Measurements from ENCODE around the gene C17orf113.

DNA sequence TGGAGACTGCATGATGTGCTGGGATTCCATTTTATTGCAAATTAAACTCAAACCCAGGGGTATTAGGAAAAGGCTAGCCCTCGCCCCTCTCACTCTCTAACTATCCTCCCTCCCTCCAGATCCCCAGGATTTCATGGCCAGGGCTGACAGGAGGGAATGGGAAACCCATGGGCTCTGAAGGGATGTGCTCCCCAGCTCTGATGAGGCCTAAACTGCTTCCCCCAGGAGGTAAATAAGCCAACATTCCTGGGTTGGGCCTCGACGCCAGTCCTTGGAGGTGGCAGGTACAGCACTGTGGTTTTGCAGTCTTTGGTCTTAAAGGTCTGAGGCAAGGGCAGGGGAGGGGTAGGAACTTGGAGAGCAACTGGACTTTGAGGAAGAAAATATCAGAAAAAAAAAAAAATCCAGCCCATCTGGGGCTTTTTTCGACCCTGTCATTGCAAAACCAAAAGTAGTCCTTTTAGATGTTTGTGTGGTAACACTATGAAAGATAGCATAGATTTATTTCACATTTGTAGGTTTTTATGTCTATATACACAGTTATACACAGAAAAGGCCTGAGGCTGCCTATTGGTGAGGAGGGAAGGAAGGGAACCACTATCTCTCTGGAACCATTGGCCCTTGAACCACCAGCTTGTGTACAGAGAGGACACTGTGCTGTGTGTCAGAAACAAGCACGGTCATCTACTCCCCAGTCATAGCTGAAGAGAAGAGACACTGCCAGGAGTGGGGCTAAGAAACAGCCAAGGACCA, 12.0 kb downstream of the C17orf113 start:
- TF ChIP-seq, protein P1, sequence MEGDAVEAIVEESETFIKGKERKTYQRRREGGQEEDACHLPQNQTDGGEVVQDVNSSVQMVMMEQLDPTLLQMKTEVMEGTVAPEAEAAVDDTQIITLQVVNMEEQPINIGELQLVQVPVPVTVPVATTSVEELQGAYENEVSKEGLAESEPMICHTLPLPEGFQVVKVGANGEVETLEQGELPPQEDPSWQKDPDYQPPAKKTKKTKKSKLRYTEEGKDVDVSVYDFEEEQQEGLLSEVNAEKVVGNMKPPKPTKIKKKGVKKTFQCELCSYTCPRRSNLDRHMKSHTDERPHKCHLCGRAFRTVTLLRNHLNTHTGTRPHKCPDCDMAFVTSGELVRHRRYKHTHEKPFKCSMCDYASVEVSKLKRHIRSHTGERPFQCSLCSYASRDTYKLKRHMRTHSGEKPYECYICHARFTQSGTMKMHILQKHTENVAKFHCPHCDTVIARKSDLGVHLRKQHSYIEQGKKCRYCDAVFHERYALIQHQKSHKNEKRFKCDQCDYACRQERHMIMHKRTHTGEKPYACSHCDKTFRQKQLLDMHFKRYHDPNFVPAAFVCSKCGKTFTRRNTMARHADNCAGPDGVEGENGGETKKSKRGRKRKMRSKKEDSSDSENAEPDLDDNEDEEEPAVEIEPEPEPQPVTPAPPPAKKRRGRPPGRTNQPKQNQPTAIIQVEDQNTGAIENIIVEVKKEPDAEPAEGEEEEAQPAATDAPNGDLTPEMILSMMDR (IDR thresholded peaks at IDR 0.05; ENCODE audit: low read depth, low read length, missing input control) = no peak
- TF ChIP-seq, protein P2, sequence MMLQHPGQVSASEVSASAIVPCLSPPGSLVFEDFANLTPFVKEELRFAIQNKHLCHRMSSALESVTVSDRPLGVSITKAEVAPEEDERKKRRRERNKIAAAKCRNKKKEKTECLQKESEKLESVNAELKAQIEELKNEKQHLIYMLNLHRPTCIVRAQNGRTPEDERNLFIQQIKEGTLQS (IDR thresholded peaks at IDR 0.05) = no peak
- TF ChIP-seq SP1 (IDR thresholded peaks at IDR 0.05) (no peak), YY1 (IDR thresholded peaks at IDR 0.05) (no peak), JUND (IDR thresholded peaks at IDR 0.05) (no peak), EGR1 (IDR thresholded peaks at IDR 0.05; ENCODE audit: low read depth in 2 of 2) (no peak), GABPA (IDR thresholded peaks at IDR 0.05 in 1 of 2, conservative IDR thresholded peaks at IDR 0.05 in 1 of 2) (no peak), RAD21 (IDR thresholded peaks at IDR 0.05) (no peak), FOXA1 (IDR thresholded peaks at IDR 0.05) (no peak)
- TF ChIP-seq, protein P3, sequence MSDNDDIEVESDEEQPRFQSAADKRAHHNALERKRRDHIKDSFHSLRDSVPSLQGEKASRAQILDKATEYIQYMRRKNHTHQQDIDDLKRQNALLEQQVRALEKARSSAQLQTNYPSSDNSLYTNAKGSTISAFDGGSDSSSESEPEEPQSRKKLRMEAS (IDR thresholded peaks at IDR 0.05) = no peak
- TF ChIP-seq, protein P4, sequence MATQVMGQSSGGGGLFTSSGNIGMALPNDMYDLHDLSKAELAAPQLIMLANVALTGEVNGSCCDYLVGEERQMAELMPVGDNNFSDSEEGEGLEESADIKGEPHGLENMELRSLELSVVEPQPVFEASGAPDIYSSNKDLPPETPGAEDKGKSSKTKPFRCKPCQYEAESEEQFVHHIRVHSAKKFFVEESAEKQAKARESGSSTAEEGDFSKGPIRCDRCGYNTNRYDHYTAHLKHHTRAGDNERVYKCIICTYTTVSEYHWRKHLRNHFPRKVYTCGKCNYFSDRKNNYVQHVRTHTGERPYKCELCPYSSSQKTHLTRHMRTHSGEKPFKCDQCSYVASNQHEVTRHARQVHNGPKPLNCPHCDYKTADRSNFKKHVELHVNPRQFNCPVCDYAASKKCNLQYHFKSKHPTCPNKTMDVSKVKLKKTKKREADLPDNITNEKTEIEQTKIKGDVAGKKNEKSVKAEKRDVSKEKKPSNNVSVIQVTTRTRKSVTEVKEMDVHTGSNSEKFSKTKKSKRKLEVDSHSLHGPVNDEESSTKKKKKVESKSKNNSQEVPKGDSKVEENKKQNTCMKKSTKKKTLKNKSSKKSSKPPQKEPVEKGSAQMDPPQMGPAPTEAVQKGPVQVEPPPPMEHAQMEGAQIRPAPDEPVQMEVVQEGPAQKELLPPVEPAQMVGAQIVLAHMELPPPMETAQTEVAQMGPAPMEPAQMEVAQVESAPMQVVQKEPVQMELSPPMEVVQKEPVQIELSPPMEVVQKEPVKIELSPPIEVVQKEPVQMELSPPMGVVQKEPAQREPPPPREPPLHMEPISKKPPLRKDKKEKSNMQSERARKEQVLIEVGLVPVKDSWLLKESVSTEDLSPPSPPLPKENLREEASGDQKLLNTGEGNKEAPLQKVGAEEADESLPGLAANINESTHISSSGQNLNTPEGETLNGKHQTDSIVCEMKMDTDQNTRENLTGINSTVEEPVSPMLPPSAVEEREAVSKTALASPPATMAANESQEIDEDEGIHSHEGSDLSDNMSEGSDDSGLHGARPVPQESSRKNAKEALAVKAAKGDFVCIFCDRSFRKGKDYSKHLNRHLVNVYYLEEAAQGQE (IDR thresholded peaks at IDR 0.05) = no peak
- TF ChIP-seq, protein P5, sequence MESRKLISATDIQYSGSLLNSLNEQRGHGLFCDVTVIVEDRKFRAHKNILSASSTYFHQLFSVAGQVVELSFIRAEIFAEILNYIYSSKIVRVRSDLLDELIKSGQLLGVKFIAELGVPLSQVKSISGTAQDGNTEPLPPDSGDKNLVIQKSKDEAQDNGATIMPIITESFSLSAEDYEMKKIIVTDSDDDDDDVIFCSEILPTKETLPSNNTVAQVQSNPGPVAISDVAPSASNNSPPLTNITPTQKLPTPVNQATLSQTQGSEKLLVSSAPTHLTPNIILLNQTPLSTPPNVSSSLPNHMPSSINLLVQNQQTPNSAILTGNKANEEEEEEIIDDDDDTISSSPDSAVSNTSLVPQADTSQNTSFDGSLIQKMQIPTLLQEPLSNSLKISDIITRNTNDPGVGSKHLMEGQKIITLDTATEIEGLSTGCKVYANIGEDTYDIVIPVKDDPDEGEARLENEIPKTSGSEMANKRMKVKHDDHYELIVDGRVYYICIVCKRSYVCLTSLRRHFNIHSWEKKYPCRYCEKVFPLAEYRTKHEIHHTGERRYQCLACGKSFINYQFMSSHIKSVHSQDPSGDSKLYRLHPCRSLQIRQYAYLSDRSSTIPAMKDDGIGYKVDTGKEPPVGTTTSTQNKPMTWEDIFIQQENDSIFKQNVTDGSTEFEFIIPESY (IDR thresholded peaks at IDR 0.05) = no peak

All from liver (tissue), 3 donors.